Temporal lobe (tissue), 2 donors: ENCODE measurements around the gene TMIE. TPM values are rescaled to one million over a fixed set of nuclear protein-coding genes. Genes with fewer than 3 reads are reported as not detected.

Source experiments
- small RNA-seq: library from RNA; depleted of rRNA; stranded (forward); fragments of <200 nt; gene quantifications from one replicate; pipeline ENCODE3, GENCODE V24; 2014; ENCODE audit warnings: low replicate concordance
- total RNA-seq: library from RNA; depleted of rRNA; stranded (reverse); fragments of >200 nt; gene quantifications from one replicate; pipeline ENCODE4 v1.2.3, GENCODE V29; 2014

The TMIE gene
- total RNA-seq, 1 donor from 2014 or later, result 2.0 TPM

Small RNAs within 50 kb of the gene (small RNA-seq; reads per million reads assigned to genes)
- not detected for gene PRSS45

Other genes with a start within 250 kb of the TMIE start
- gene LTF, start 236.5 kb upstream of the TMIE start, total RNA-seq, result 3.0 TPM
- not detected for gene RTP3, start 203.4 kb upstream of the TMIE start, total RNA-seq
- gene LRRC2, start 135.1 kb upstream of the TMIE start, total RNA-seq, result 2.5 TPM
- gene FAM240A, start 88.9 kb upstream of the TMIE start, total RNA-seq, result not detected
- gene ALS2CL, start 7.7 kb upstream of the TMIE start, total RNA-seq, result 1.5 TPM
- gene PRSS50, start 16.5 kb downstream of the TMIE start, total RNA-seq, result 0.25 TPM
- 0.49 TPM for gene MYL3, start 162.1 kb downstream of the TMIE start, total RNA-seq
- 0.98 TPM for gene PTH1R, start 176.3 kb downstream of the TMIE start, total RNA-seq